Measurements from ENCODE around the gene TMEM201. TPM values are rescaled to one million over a fixed set of nuclear protein-coding genes. Genes with fewer than 3 reads are reported as not detected.

The TMEM201 gene
- total and polyA plus RNA-seq, 8 donors, result 9.1 to 21.9 (median 17.0) TPM

GRCh38 chr1:9648171-9648570, 59.5 kb downstream of the TMEM201 start:
- peaks cover 8 to 33% of the 10 kb centered on the region in 2 donors for H3K27me3 ChIP-seq
- H3K27ac ChIP-seq, result no peak overlapping the region
- no peak for DNase-seq
- TF ChIP-seq CTCF (IDR thresholded peaks at IDR 0.05), result no peak
- intact Hi-C loops (cut with DNase I), result no loop called here
- H3K4me1 ChIP-seq, result peaks cover 6 to 51% of the 10 kb centered on the region in 2 donors
- no peaks in the 10 kb centered on the region for H3K36me3 ChIP-seq
- ATAC-seq, result no peak
- H3K9me3 ChIP-seq, result no peaks in the 10 kb centered on the region
- H3K4me3 ChIP-seq, result no peak overlapping the region

- DNase-seq (no peak), ATAC-seq (no peak)
- Histone ChIP-seq H3K27me3 (peaks cover 8 to 47% of the 10 kb centered on the region in 2 donors), H3K4me1 (peaks cover 6 to 52% of the 10 kb centered on the region in 2 donors), H3K4me3 (no peak overlapping the region), H3K9me3 (no peaks in the 10 kb centered on the region), H3K27ac (no peak overlapping the region), H3K36me3 (no peaks in the 10 kb centered on the region)
- intact Hi-C loops (cut with DNase I), result no loop called here
- TF ChIP-seq CTCF (IDR thresholded peaks at IDR 0.05), result no peak
These were observed 61.1 kb downstream of the TMEM201 start for GRCh38 chr1:9649769-9650168.

- TF ChIP-seq CTCF (IDR thresholded peaks at IDR 0.05), result no peak
- no peak for DNase-seq
- Histone ChIP-seq H3K4me1 (peaks cover 6 to 54% of the 10 kb centered on the region in 2 donors), H3K9me3 (no peaks in the 10 kb centered on the region), H3K27me3 (peaks cover 8 to 48% of the 10 kb centered on the region in 2 donors), H3K36me3 (no peaks in the 10 kb centered on the region), H3K4me3 (peak overlapping the region; percentile 52 to 70), H3K27ac (peak overlapping the region; percentile 70 to 96)
- ATAC-seq, result no peak
- intact Hi-C loops (cut with DNase I), result no loop called here
These were observed 62.5 kb downstream of the TMEM201 start for GRCh38 chr1:9651220-9651564.

GRCh38 chr1:9651565-9652378, 63.1 kb downstream of the TMEM201 start, which contains the start of gene PIK3CD:
Gene PIK3CD (plus strand): TSS chr1:9651731. CDS start chr1:9710456, 58,725 bp downstream.
- Histone ChIP-seq H3K4me1 (peaks cover 6 to 60% of the 10 kb centered on the region in 2 donors), H3K9me3 (no peaks in the 10 kb centered on the region), H3K27ac (peak within 1 kb of the TSS; percentile 70 to 96), H3K4me3 (peak within 1 kb of the TSS; percentile 52 to 70), H3K36me3 (no peaks in the 10 kb centered on the region), H3K27me3 (peaks cover 8 to 48% of the 10 kb centered on the region in 2 donors)
- intact Hi-C loops (cut with DNase I), result no loop called here
- peak; percentile 81 for ATAC-seq
- DNase-seq, result peak in 2 of 4 donors; percentile 41 to 93
- TF ChIP-seq CTCF (IDR thresholded peaks at IDR 0.05), result no peak

- peaks cover 6 to 68% of the 10 kb centered on the region in 2 donors for H3K4me1 ChIP-seq
- H3K27me3 ChIP-seq, result peaks cover 8 to 48% of the 10 kb centered on the region in 2 donors
- no peaks in the 10 kb centered on the region for H3K36me3 ChIP-seq
- ATAC-seq (peak; percentile 41), DNase-seq (peak in 1 of 4 donors; percentile 92)
- H3K9me3 ChIP-seq, result no peaks in the 10 kb centered on the region
- peak overlapping the region; percentile 70 to 96 for H3K27ac ChIP-seq
- intact Hi-C loops (cut with DNase I), result no loop called here
- no peak for TF ChIP-seq CTCF (IDR thresholded peaks at IDR 0.05)
- H3K4me3 ChIP-seq, result peak overlapping the region; percentile 52 to 70
These were observed 63.9 kb downstream of the TMEM201 start for GRCh38 chr1:9652379-9653209.
